ENCODE results near the gene CACNB1.

DNA sequence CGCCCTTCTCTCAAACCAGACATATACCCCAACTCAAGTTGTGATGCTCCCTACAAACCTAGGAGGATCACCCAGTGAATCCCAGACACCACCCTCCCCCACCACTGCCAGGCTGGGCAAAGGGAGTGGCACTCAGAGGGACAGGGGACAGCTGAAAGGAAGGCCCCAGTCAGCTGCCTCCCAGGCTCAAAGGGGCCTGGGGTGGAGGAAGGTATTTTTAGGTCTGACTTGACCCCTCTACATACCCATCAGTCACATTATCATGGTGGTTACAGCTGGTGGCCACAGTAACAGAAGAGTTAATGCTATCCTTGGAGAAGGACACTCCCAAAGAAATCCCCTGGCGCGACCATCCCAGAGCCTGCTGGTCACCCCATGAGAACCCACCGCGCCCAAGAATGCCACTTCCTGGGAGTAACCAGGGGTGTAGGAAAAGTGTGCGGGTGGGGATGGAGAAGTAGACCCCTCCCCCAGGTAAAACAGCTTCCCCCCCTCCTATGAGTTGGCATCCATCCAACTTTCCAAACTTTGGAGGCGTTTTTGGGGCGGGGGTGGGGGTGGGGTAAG, 1.1 kb downstream of the CACNB1 start:
- TF ChIP-seq, protein P1, sequence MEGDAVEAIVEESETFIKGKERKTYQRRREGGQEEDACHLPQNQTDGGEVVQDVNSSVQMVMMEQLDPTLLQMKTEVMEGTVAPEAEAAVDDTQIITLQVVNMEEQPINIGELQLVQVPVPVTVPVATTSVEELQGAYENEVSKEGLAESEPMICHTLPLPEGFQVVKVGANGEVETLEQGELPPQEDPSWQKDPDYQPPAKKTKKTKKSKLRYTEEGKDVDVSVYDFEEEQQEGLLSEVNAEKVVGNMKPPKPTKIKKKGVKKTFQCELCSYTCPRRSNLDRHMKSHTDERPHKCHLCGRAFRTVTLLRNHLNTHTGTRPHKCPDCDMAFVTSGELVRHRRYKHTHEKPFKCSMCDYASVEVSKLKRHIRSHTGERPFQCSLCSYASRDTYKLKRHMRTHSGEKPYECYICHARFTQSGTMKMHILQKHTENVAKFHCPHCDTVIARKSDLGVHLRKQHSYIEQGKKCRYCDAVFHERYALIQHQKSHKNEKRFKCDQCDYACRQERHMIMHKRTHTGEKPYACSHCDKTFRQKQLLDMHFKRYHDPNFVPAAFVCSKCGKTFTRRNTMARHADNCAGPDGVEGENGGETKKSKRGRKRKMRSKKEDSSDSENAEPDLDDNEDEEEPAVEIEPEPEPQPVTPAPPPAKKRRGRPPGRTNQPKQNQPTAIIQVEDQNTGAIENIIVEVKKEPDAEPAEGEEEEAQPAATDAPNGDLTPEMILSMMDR (IDR thresholded peaks at IDR 0.05), result no peak
- TF ChIP-seq POLR2AphosphoS5 (IDR thresholded peaks at IDR 0.05), result no peak
